ENCODE results near the gene SPEN. TPM values are rescaled to one million over a fixed set of nuclear protein-coding genes. Genes with fewer than 3 reads are reported as not detected.

The SPEN gene
- total and polyA plus RNA-seq, 9 of the 15 experiments (the other 6 are each of a cell fraction or from before 2014, with no cell fraction given): 5.7 to 87.5 (median 27.2) TPM

GRCh38 chr1:15953791-15954241 lies 106.3 kb downstream of the SPEN start (continued):
- TF ChIP-seq ZNF830 (CRISPR knock-in tag; IDR thresholded peaks at IDR 0.05) (no peak), ZC3H11A (IDR thresholded peaks at IDR 0.05; ENCODE audit: low read depth, low read length) (no peak), LEF1 (IDR thresholded peaks at IDR 0.05) (no peak), NFYB (IDR thresholded peaks at IDR 0.05; ENCODE audit: extremely low read depth, insufficient read length) (no peak), POLR2AphosphoS5 (IDR thresholded peaks at IDR 0.05; ENCODE audit: control insufficient read depth, insufficient read depth, low read depth, low read length) (no peak), ZNF324 (CRISPR knock-in tag; IDR thresholded peaks at IDR 0.05) (no peak), COPS2 (conservative IDR thresholded peaks at IDR 0.05) (no peak), TBL1XR1 (IDR thresholded peaks at IDR 0.05; ENCODE audit: low read length in 2 of 2) (0 out of 4 replicates have a peak, but pooled peaks of 1 of the 2 experiments have one; percentile 24), EP300 (IDR thresholded peaks at IDR 0.05; ENCODE audit: low read length) (no peak), FOXJ3 (CRISPR knock-in tag; IDR thresholded peaks at IDR 0.05) (no peak), ZNF408 (CRISPR knock-in tag; IDR thresholded peaks at IDR 0.05; ENCODE audit: low read depth) (no peak), PHF20 (IDR thresholded peaks at IDR 0.05; ENCODE audit: partially characterized antibody) (no peak), ZNF347 (CRISPR knock-in tag; IDR thresholded peaks at IDR 0.05; ENCODE audit: low read depth) (no peak), PRMT5 (CRISPR knock-in tag; IDR thresholded peaks at IDR 0.05) (no peak), EWSR1 (IDR thresholded peaks at IDR 0.05; ENCODE audit: borderline replicate concordance, low read depth, partially characterized antibody) (no peak), ZBTB7A (IDR thresholded peaks at IDR 0.05; ENCODE audit: borderline replicate concordance, control insufficient read depth, low read depth, low read length) (no peak), BDP1 (IDR thresholded peaks at IDR 0.05; ENCODE audit: insufficient read depth, insufficient read length) (no peak), NONO (IDR thresholded peaks at IDR 0.05; ENCODE audit: low read depth in 2 of 2, low read length in 1 of 2) (no peak), YY1 (IDR thresholded peaks at IDR 0.05; ENCODE audit: borderline replicate concordance in 1 of 3, control insufficient read depth in 1 of 3, extremely low read depth in 1 of 3, insufficient read depth in 3 of 3, insufficient read length in 1 of 3, insufficient replicate concordance in 2 of 3, low read depth in 1 of 3, low read length in 2 of 3) (no peak), SNIP1 (IDR thresholded peaks at IDR 0.05; ENCODE audit: low read depth) (no peak), ZFP91 (CRISPR knock-in tag; IDR thresholded peaks at IDR 0.05) (no peak), JUND (IDR thresholded peaks at IDR 0.05; ENCODE audit: borderline replicate concordance, low read depth, low read length) (no peak), JUND (tag; IDR thresholded peaks at IDR 0.05; ENCODE audit: borderline replicate concordance, low read depth, low read length) (0 out of 3 replicates have a peak, but pooled peaks have one; percentile 23), ZNF445 (CRISPR knock-in tag; IDR thresholded peaks at IDR 0.05; ENCODE audit: low read depth) (no peak)
- TF ChIP-seq, protein P1, sequence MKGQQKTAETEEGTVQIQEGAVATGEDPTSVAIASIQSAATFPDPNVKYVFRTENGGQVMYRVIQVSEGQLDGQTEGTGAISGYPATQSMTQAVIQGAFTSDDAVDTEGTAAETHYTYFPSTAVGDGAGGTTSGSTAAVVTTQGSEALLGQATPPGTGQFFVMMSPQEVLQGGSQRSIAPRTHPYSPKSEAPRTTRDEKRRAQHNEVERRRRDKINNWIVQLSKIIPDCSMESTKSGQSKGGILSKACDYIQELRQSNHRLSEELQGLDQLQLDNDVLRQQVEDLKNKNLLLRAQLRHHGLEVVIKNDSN (CRISPR knock-in tag; IDR thresholded peaks at IDR 0.05): no peak

Measured in K562 (cell line).